Dermis microvascular lymphatic vessel endothelial cell (primary cell): ENCODE data around the gene SENP6. TPM values are rescaled to one million over a fixed set of nuclear protein-coding genes. Genes with fewer than 3 reads are reported as not detected.

ENCODE experiments used
- DNase-seq, 2 donors: peaks; one replicate each; pipeline versions ENCODE4 v3.0.0 to v3.0.0-alpha.2; 2010; ENCODE audit warnings: low read depth in 2 of 2
- total RNA-seq: library from RNA; depleted of rRNA; stranded (reverse); fragments of >200 nt; gene quantifications from 2 replicates; pipeline ENCODE4 v1.2.1, GENCODE V29; 2014

SENP6 gene
- total RNA-seq, 1 donor from 2014 or later, result 34.1 TPM

GRCh38 chr6:75747152-75747992 is 145.7 kb downstream of the SENP6 start:
- no peak for DNase-seq

- no peak for DNase-seq
Observed at GRCh38 chr6:75748003-75748742, 146.5 kb downstream of the SENP6 start.

GRCh38 chr6:75748743-75749538 is 147.3 kb downstream of the SENP6 start, which contains the start of gene MYO6:
Gene MYO6, plus strand, starts transcription at chr6:75749239. Its CDS starts 68,309 bp downstream, at chr6:75817548.
- peak; percentile 37 to 79 for DNase-seq

GRCh38 chr6:75751443-75751842 is 149.8 kb downstream of the SENP6 start:
- peak in 1 of 2 donors; percentile 91 for DNase-seq

GRCh38 chr6:75752365-75752764 is 150.7 kb downstream of the SENP6 start:
- DNase-seq, result peak in 1 of 2 donors; percentile 16

- DNase-seq, result no peak
Observed at GRCh38 chr6:75755704-75756103, 154.0 kb downstream of the SENP6 start.

GRCh38 chr6:75757295-75757694 is 155.6 kb downstream of the SENP6 start:
- DNase-seq, result peak in 1 of 2 donors; percentile 21

- no peak for DNase-seq
Observed at GRCh38 chr6:75758061-75758460, 156.4 kb downstream of the SENP6 start.

- DNase-seq, result no peak
Observed at GRCh38 chr6:75759207-75759606, 157.5 kb downstream of the SENP6 start.

- no peak for DNase-seq
Observed at GRCh38 chr6:75760320-75760719, 158.6 kb downstream of the SENP6 start.

GRCh38 chr6:75761489-75761888 is 159.8 kb downstream of the SENP6 start:
- no peak for DNase-seq

- DNase-seq, result no peak
Observed at GRCh38 chr6:75762063-75762462, 160.4 kb downstream of the SENP6 start.

- no peak for DNase-seq
Observed at GRCh38 chr6:75766387-75766786, 164.7 kb downstream of the SENP6 start.

Other genes starting within 250 kb of the SENP6 start
- gene FILIP1, start 108.1 kb upstream of the SENP6 start, total RNA-seq, result 1.7 and 3.8 TPM in 2 replicates
- 26.7 and 27.9 TPM in 2 replicates for gene MYO6, start 147.4 kb downstream of the SENP6 start, total RNA-seq